ENCODE results near the gene EML2. TPM values are rescaled to one million over a fixed set of nuclear protein-coding genes. Genes with fewer than 3 reads are reported as not detected.

EML2 gene
- total RNA-seq, 4 donors from 2014 or later: 40.8 to 64.3 (median 60.0) TPM

- Histone ChIP-seq H3K36me3 (no peaks in the 10 kb centered on the region), H3K9me3 (no peaks in the 10 kb centered on the region), H3K27me3 (peaks cover 87% of the 10 kb centered on the region), H3K4me3 (no peak overlapping the region), H3K4me1 (peaks cover 0 to 16% (median 2%) of the 10 kb centered on the region in 4 donors), H3K27ac (peak overlapping the region in 1 of 4 donors; percentile 28)
- in situ Hi-C loops (cut with MboI; ENCODE audit: low pct_ligation_motif_present in 1 of 4, low pct_unique_long_range_greater_than_20kb in 1 of 4, low sequenced_read_pairs in 3 of 4): no loop called here
- no peak for DNase-seq
- 17 to 44% methylated on average over 2 to 5 of the region's 5 CpGs for WGBS, 2 donors (ENCODE audit: low coverage in 1 of 2)
- intact Hi-C loops (cut with DNase I; ENCODE audit: low total_unique reads): no loop called here
- TF ChIP-seq POLR2A (IDR thresholded peaks at IDR 0.05): no peak
- TF ChIP-seq POLR2AphosphoS5 (IDR thresholded peaks at IDR 0.05): no peak
- TF ChIP-seq EP300 (IDR thresholded peaks at IDR 0.05; ENCODE audit: low read depth): no peak
- no peak for TF ChIP-seq CTCF (IDR thresholded peaks at IDR 0.05)
Measured at GRCh38 chr19:45600340-45600885, 38.8 kb downstream of the EML2 start.

- peak overlapping the region in 1 of 4 donors; percentile 2 for H3K27ac ChIP-seq
- in situ Hi-C loops (cut with MboI; ENCODE audit: low pct_ligation_motif_present in 1 of 4, low pct_unique_long_range_greater_than_20kb in 1 of 4, low sequenced_read_pairs in 3 of 4): no loop called here
Measured at GRCh38 chr19:45599286-45599685, 39.9 kb downstream of the EML2 start.

GRCh38 chr19:45598267-45599001 is 40.8 kb downstream of the EML2 start:
- WGBS, 2 donors (ENCODE audit: low coverage in 1 of 2): 3 to 5% methylated on average over 10 to 22 of the region's 22 CpGs
- no peaks in the 10 kb centered on the region for H3K9me3 ChIP-seq
- peaks cover 0 to 16% (median 2%) of the 10 kb centered on the region in 4 donors for H3K4me1 ChIP-seq
- H3K27ac ChIP-seq: peak overlapping the region in 2 of 4 donors; percentile 2 to 13
- no peak for DNase-seq
- H3K27me3 ChIP-seq: peaks cover 97% of the 10 kb centered on the region
- TF ChIP-seq EP300 (IDR thresholded peaks at IDR 0.05; ENCODE audit: low read depth): no peak
- no peak for TF ChIP-seq POLR2AphosphoS5 (IDR thresholded peaks at IDR 0.05)
- TF ChIP-seq POLR2A (IDR thresholded peaks at IDR 0.05): no peak
- TF ChIP-seq CTCF (IDR thresholded peaks at IDR 0.05): no peak
- in situ Hi-C loops (cut with MboI; ENCODE audit: low pct_ligation_motif_present in 1 of 4, low pct_unique_long_range_greater_than_20kb in 1 of 4, low sequenced_read_pairs in 3 of 4) (no loop called here), intact Hi-C loops (cut with DNase I; ENCODE audit: low total_unique reads) (no loop called here)
- H3K4me3 ChIP-seq: no peak overlapping the region
- no peaks in the 10 kb centered on the region for H3K36me3 ChIP-seq

More at GRCh38 chr19:45599286-45599685, 39.9 kb downstream of the EML2 start:
- Histone ChIP-seq H3K36me3 (no peaks in the 10 kb centered on the region), H3K4me3 (no peak overlapping the region), H3K9me3 (no peaks in the 10 kb centered on the region), H3K4me1 (peaks cover 0 to 16% (median 2%) of the 10 kb centered on the region in 4 donors), H3K27me3 (peaks cover 98% of the 10 kb centered on the region)
- intact Hi-C loops (cut with DNase I; ENCODE audit: low total_unique reads): no loop called here
- 11 to 13% methylated on average over 1 to 9 of the region's 13 CpGs for WGBS, 2 donors (ENCODE audit: low coverage in 1 of 2)
- no peak for DNase-seq
- TF ChIP-seq POLR2A (IDR thresholded peaks at IDR 0.05) (no peak), CTCF (IDR thresholded peaks at IDR 0.05) (no peak), POLR2AphosphoS5 (IDR thresholded peaks at IDR 0.05) (no peak), EP300 (IDR thresholded peaks at IDR 0.05; ENCODE audit: low read depth) (no peak)

GRCh38 chr19:45597425-45598111 is 41.6 kb downstream of the EML2 start:
- in situ Hi-C loops (cut with MboI; ENCODE audit: low pct_ligation_motif_present in 1 of 4, low pct_unique_long_range_greater_than_20kb in 1 of 4, low sequenced_read_pairs in 3 of 4): no loop called here
- 0 to 33% methylated on average over 1 to 4 of the region's 5 CpGs for WGBS, 2 donors (ENCODE audit: low coverage in 1 of 2)
- Histone ChIP-seq H3K27ac (peak overlapping the region in 1 of 4 donors; percentile 13), H3K4me3 (no peak overlapping the region), H3K9me3 (no peaks in the 10 kb centered on the region), H3K4me1 (peaks cover 0 to 16% (median 2%) of the 10 kb centered on the region in 4 donors), H3K36me3 (no peaks in the 10 kb centered on the region), H3K27me3 (peaks cover 95% of the 10 kb centered on the region)
- DNase-seq: no peak
- no peak for TF ChIP-seq EP300 (IDR thresholded peaks at IDR 0.05; ENCODE audit: low read depth)
- no peak for TF ChIP-seq POLR2A (IDR thresholded peaks at IDR 0.05)
- no peak for TF ChIP-seq CTCF (IDR thresholded peaks at IDR 0.05)
- no peak for TF ChIP-seq POLR2AphosphoS5 (IDR thresholded peaks at IDR 0.05)
- intact Hi-C loops (cut with DNase I; ENCODE audit: low total_unique reads): no loop called here

Data from transverse colon (tissue), 4 donors.